ENCODE measurements around the gene KRT76.
"Not testable (repeated sequence)": the region's sequence is repeated elsewhere in the genome, so short reads cannot be mapped to it uniquely, and the experiment has no call there.

The KRT76 gene

DNA sequence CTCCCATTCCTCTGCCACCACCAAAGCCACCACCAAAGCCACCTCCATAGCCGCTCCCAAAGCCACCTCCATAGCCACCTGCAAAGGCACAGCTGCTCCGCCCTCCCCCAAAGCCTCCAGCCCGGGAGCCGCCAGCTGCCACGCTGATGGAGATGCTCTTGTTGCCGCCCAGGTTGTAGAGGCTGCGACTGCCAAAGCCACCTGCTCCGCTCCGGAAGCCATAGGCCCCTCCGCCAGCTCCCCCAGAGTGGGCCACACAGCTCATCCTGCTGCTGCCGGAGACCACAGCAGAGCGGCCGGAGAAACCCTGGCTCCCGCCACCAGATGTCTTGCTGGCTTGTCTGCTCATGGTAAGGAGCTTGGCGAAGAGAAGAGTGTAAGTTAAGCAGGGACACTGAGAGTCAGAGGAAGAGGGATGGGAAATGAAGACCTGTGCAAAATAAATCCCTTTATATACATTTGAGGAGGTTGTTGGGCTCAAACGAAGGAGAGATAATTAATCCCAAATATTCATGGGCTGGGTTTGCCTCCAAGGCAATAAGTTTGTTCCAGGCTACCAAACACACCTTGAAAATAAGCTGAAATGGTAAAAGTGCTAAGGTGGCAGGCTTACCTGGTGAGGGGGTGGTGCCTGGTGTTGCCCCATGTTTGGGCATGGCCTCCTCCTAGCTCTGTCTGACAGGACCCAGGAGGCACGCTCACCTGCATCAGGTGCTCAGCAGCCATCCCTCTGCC lies 18.7 kb upstream of the KRT76 start, which contains the start of gene KRT3:
Gene KRT3, minus strand, starts transcription at position 424 of the 735 bp plus-strand sequence. Its CDS starts 75 bp downstream, at position 349.
- WGBS, 2 experiments (ENCODE audit: insufficient coverage in 2 of 2), result 91 to 95% methylated on average over 9 to 13 of the region's 17 CpGs
- Histone ChIP-seq H3K9me3 (ENCODE audit: control insufficient read depth, low read length) (no peaks in the 10 kb centered on the region), H3K4me3 (ENCODE audit: extremely low read depth, insufficient read depth, low read length, poor library complexity, severe bottlenecking) (no peak within 1 kb of the TSS), H3K4me1 (ENCODE audit: control insufficient read depth, insufficient read depth, low read length, poor library complexity, severe bottlenecking) (peaks cover 24% of the 10 kb centered on the region), H3K36me3 (ENCODE audit: control insufficient read depth, insufficient read depth, low read length) (no peaks in the 10 kb centered on the region), H3K27ac (ENCODE audit: low read depth, low read length, severe bottlenecking) (no peak within 1 kb of the TSS)

DNA sequence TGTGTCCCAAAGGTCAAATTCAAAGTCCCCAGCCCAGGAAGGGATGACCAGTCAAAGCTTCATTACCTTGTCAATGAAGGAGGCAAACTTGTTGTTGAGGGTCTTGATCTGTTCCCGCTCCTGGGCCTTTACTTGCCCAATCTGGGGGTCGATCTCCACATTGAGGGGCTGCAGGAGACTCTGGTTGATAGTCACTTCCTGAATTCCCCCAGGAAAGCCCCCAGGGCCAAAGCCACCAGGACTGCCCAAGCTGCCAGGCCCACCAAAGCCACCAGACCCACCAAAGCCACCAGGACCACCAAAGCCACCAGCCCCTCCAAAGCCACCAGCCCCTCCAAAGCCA lies 18.2 kb upstream of the KRT76 start:
- not testable (repeated sequence) for H3K27ac ChIP-seq (ENCODE audit: low read depth, low read length, severe bottlenecking); H3K9me3 ChIP-seq (ENCODE audit: control insufficient read depth, low read length); H3K36me3 ChIP-seq (ENCODE audit: control insufficient read depth, insufficient read depth, low read length); H3K4me3 ChIP-seq (ENCODE audit: extremely low read depth, insufficient read depth, low read length, poor library complexity, severe bottlenecking)
- 66 to 89% methylated on average over 2 of the region's 2 CpGs for WGBS, 2 experiments (ENCODE audit: insufficient coverage in 2 of 2)
- H3K4me1 ChIP-seq (ENCODE audit: control insufficient read depth, insufficient read depth, low read length, poor library complexity, severe bottlenecking), result peaks cover 24% of the 10 kb centered on the region

DNA sequence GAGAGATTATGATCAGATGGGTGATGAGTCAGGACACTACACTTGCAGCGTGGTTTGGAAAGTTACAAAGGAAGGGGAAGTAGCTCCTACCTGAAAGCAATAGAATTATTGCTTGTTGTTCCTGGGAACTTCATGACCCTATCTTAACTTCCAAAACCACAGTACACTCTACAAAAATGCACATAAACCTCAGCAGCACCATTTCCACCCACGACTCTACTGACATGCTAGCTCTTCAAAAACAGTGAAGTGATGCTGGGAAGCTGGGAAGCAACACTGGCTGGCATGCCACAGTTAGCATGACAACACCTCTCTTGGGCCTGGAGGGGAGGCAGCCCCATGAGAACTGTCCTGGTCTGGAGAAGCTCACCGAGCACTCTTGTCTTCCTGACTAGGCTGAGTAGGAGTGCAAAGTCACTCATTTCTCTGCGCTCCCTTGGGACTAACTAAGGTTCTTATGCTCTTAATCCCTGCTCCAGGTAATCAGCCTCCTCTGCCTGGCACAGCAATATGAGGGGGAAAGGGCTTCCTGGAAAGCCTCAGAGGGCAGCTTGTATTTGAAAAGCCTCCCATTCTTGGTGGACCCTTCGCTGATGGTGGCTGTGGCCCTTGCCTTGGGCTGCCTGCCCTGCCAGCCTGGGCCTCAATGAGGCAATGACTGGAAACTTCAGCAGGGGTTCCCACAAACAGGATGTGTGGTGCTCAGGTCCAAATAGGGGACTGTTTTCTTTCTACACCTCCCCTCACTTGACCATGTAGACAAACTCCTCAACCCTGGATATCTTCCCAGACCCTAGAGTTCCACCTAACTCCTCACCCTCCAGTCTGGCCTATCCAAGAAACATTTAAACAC lies 17.6 kb upstream of the KRT76 start:
- WGBS, 2 experiments (ENCODE audit: insufficient coverage in 2 of 2), result 83 to 85% methylated on average over 2 to 3 of the region's 5 CpGs

DNA sequence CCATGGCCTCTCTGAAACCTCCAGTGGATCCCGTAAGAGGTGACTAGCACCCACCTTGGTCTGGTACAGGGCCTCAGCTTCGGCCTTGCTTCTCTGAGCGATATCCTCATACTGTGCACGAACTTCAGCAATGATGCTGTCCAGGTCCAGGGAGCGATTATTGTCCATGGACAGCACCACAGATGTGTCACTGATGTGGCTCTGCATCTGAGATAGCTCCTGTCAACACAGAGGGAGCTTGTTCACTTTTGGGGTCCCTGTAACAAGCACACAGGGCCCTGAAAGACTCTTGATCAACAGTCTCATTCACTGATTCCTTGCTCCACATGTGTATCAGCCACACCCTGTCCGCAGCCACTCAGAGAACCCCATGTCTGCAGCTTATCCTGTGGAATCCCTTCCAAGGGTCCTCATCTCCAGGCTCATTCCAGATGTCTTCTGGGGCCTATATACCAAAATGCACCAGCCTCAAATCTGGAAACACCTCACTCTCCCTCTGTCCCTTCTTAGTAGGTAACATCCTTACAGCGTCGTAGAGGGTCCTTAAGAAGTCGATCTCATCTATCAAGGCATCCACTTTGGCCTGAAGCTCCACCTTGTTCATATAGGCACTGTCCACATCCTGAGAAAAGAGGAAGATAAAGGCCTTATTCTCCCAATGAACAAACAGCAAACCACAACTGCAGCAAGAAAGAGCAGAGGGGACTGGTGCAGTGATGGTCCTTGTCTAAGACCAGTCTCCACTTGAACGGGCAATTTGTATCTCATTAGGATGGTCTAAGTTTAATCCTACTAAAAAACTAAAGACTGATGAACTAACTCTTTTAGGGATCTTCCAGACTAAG lies 15.3 kb upstream of the KRT76 start:
- Histone ChIP-seq H3K27ac (ENCODE audit: low read depth, low read length, severe bottlenecking) (no peak overlapping the region), H3K36me3 (ENCODE audit: control insufficient read depth, insufficient read depth, low read length) (no peaks in the 10 kb centered on the region), H3K4me3 (ENCODE audit: extremely low read depth, insufficient read depth, low read length, poor library complexity, severe bottlenecking) (no peak overlapping the region), H3K4me1 (ENCODE audit: control insufficient read depth, insufficient read depth, low read length, poor library complexity, severe bottlenecking) (peaks cover 3% of the 10 kb centered on the region), H3K9me3 (ENCODE audit: control insufficient read depth, low read length) (no peaks in the 10 kb centered on the region)
- WGBS, 2 experiments (ENCODE audit: insufficient coverage in 2 of 2), result 95% methylated on average over 9 of the region's 10 CpGs

More for the DNA sequence above, 17.6 kb upstream of the KRT76 start:
- Histone ChIP-seq H3K4me3 (ENCODE audit: extremely low read depth, insufficient read depth, low read length, poor library complexity, severe bottlenecking) (no peak overlapping the region), H3K4me1 (ENCODE audit: control insufficient read depth, insufficient read depth, low read length, poor library complexity, severe bottlenecking) (peaks cover 24% of the 10 kb centered on the region), H3K9me3 (ENCODE audit: control insufficient read depth, low read length) (no peaks in the 10 kb centered on the region), H3K36me3 (ENCODE audit: control insufficient read depth, insufficient read depth, low read length) (no peaks in the 10 kb centered on the region), H3K27ac (ENCODE audit: low read depth, low read length, severe bottlenecking) (no peak overlapping the region)

DNA sequence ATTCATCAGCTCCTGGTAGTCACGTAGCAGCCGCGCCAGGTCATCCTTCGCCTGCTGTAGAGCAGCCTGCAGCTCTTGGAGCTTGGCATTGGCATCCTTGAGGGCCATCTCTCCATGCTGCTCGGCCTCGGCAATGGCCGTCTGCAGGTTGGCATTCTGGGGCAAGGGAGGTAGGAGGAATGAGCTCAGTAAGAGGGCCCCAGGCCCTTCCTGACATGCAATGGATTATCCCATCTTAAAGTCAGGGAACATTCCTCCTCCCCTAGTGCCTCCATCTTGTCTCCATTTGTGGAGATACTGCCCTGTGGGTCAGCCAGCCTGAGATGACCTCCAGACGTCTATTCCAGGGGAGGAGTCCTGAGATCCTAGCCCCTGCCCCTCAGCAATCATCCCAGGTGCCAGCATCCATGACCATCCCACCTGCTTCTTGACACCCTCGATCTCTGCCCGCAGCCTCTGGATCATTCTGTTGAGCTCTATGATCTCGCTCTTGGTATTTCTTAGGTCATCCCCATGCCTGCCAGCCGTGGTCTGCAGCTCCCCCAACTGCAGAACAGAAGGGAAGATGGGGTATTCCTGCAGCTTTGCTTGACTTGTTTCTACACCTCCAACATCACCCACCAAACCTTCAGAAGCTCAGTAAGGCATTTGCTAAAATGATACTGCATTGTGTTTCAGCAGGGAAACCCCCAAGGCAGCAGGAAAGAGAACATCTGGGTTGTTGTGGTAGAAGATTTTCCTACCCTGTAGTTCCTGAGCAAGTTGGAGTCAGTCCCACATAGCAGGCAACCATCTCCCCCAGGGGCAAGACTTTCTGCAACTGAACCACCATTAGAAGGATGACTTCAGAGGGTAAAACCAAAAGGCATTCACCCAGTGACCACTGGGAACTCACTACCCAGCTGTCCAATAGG lies 14.4 kb upstream of the KRT76 start:
- 91 to 97% methylated on average over 10 to 12 of the region's 12 CpGs for WGBS, 2 experiments (ENCODE audit: insufficient coverage in 2 of 2)
- H3K36me3 ChIP-seq (ENCODE audit: control insufficient read depth, insufficient read depth, low read length), result no peaks in the 10 kb centered on the region
- no peaks in the 10 kb centered on the region for H3K4me1 ChIP-seq (ENCODE audit: control insufficient read depth, insufficient read depth, low read length, poor library complexity, severe bottlenecking)
- no peak overlapping the region for H3K4me3 ChIP-seq (ENCODE audit: extremely low read depth, insufficient read depth, low read length, poor library complexity, severe bottlenecking)
- H3K9me3 ChIP-seq (ENCODE audit: control insufficient read depth, low read length), result no peaks in the 10 kb centered on the region
- no peak overlapping the region for H3K27ac ChIP-seq (ENCODE audit: low read depth, low read length, severe bottlenecking)

DNA sequence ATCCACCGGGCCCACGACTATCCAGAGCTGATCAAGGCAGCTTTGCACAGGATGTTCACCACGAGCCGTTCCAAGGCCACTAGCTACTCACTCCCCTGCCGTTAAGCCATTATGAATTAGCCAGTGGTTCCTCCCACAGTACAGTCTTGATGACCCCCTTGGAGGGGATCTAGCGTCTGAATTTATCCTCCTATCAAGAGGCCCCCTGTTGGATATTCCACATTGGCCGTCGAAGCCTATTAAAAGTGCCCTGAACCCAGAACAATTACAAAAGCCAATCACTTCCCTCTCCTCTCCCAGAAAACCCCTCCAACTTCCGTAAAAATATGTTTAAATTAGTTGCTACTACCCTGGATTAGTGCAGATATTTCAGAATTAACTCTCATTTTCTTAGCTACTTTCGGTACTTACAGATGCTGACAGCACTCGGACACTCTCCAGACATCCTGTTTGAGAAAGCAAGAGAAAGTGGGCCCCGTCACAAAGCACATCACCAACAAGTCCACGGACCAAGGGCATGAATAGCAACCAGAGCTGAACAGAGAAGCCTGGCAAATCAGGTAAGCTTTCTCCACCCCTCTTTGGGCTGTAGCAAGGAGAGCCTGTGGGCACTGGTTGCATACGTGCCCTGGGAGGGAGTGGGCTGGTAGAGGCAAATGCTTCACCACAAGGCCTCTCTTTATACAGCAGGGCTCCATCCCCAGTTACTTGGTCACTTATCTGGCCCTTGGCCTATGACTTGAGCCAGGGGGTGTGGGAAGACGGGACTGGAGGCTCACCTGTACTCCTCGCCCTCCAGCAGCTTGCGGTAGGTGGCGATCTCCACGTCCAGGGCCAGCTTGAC lies 13.5 kb upstream of the KRT76 start:
- Histone ChIP-seq H3K4me1 (ENCODE audit: control insufficient read depth, insufficient read depth, low read length, poor library complexity, severe bottlenecking) (no peaks in the 10 kb centered on the region), H3K4me3 (ENCODE audit: extremely low read depth, insufficient read depth, low read length, poor library complexity, severe bottlenecking) (no peak overlapping the region), H3K9me3 (ENCODE audit: control insufficient read depth, low read length) (no peaks in the 10 kb centered on the region), H3K27ac (ENCODE audit: low read depth, low read length, severe bottlenecking) (no peak overlapping the region), H3K36me3 (ENCODE audit: control insufficient read depth, insufficient read depth, low read length) (no peaks in the 10 kb centered on the region)
- WGBS, 2 experiments (ENCODE audit: insufficient coverage in 2 of 2), result 90 to 93% methylated on average over 14 to 16 of the region's 19 CpGs

DNA sequence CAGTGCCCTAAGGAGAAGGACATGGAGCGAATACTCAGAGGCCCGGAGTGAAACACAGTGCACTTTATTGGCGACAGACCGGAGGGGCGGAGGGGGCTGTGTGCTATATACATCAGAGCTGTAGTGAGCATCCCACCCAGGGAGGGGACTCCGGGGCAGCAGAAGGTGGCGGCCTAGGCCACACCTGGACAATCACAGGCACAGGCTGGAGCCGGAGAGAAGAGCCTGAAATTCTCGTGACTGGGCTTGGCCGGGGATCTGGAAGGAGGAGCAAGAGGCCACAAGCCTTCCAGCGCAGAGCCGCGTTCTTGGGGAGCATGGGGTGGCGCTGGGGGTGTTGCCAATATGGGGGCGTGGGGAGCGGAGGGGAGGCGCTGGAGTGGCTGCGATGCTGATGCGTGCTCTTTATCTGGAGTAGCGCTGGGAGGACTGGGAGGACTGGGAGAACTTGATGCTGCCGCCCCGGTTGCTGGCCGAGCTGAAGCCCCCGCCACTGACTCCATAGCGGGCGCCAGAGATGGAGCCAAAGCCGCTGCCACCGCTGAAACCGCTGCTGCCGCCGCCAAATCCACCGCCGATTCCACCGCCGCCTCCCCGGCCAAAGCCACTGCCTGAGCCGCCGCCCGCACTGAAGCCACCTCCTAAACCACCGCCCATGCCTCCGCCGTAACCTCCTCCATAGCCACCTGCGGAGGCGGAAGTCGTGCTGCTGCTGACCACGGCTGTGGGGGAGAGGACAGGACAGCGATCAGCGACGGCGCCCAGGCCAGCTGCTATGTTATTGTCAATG lies 12.7 kb upstream of the KRT76 start:
- Histone ChIP-seq H3K27ac (ENCODE audit: low read depth, low read length, severe bottlenecking) (no peak overlapping the region), H3K4me3 (ENCODE audit: extremely low read depth, insufficient read depth, low read length, poor library complexity, severe bottlenecking) (no peak overlapping the region), H3K4me1 (ENCODE audit: control insufficient read depth, insufficient read depth, low read length, poor library complexity, severe bottlenecking) (no peaks in the 10 kb centered on the region), H3K36me3 (ENCODE audit: control insufficient read depth, insufficient read depth, low read length) (no peaks in the 10 kb centered on the region), H3K9me3 (ENCODE audit: control insufficient read depth, low read length) (no peaks in the 10 kb centered on the region)
- WGBS, 2 experiments (ENCODE audit: insufficient coverage in 2 of 2), result 89 to 93% methylated on average over 41 to 48 of the region's 50 CpGs

DNA sequence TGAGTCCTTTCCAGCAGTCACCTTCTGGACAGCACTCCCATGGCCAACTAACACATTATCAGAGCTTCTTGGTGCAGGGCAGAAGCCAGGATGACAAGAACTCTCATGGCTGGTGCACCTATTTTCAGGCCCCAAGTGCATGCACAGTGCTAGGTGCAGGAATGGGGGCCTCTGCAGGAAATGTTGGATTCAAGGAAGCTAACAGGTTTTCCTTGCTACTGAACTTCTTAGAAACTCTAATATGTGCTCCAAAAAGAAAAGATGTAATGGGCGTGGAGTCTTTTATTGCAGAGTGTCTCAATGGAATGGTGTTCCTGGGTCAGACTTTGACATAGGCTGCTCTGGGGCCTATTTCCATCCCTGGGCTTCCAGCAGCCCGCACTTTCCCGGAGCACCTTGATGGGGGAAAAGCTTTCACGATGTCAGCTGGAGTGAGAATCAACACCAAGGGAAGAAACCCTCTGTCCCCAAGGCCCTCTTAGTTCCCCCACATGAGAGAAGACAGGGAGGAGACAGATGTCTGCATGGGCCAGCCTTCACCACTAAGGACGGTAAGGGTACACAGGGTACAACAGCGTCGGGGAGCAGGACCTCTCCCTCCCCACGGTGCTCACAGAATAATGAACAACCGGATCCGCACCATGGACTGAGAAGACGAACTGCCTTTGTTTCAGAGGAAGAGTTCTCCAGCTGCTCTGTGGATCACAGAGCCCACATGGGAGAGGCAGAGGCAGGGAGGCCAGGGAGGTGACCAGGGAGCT lies 11.9 kb upstream of the KRT76 start:
- H3K36me3 ChIP-seq (ENCODE audit: control insufficient read depth, insufficient read depth, low read length), result no peaks in the 10 kb centered on the region
- WGBS, 2 experiments (ENCODE audit: insufficient coverage in 2 of 2), result 90 to 93% methylated on average over 7 to 10 of the region's 11 CpGs
- no peak overlapping the region for H3K27ac ChIP-seq (ENCODE audit: low read depth, low read length, severe bottlenecking)
- no peaks in the 10 kb centered on the region for H3K4me1 ChIP-seq (ENCODE audit: control insufficient read depth, insufficient read depth, low read length, poor library complexity, severe bottlenecking)
- no peak overlapping the region for H3K4me3 ChIP-seq (ENCODE audit: extremely low read depth, insufficient read depth, low read length, poor library complexity, severe bottlenecking)
- H3K9me3 ChIP-seq (ENCODE audit: control insufficient read depth, low read length), result no peaks in the 10 kb centered on the region

Measured in mesodermal cell (in vitro differentiated cells).